Ovary (tissue), 9 donors: ENCODE measurements around the gene PKN1. TPM values are rescaled to one million over a fixed set of nuclear protein-coding genes. Genes with fewer than 3 reads are reported as not detected.

Experiments
- DNase-seq, 5 donors: peaks; one replicate each; pipeline ENCODE4 v3.0.0-alpha.2; 2019 to 2020
- H3K27ac ChIP-seq, 2 donors: fragments of 200-600 bp; one replicate each; pipeline versions ENCODE4 v1.5.1 to v1.8.0; 2019 to 2022
- H3K27me3 ChIP-seq: fragments of 200-600 bp; one replicate; pipeline ENCODE4 v1.8.0; 2022
- H3K36me3 ChIP-seq: fragments of 200-600 bp; sonication (generic); one replicate; pipeline ENCODE4 v1.5.1; 2019
- H3K4me1 ChIP-seq: one replicate; pipeline ENCODE4 v1.8.1; 2013; ENCODE audit warnings: mild to moderate bottlenecking, moderate library complexity; ENCODE audit not compliant: insufficient read depth
- H3K4me3 ChIP-seq: fragments of 200-600 bp; sonication (generic); one replicate; pipeline ENCODE4 v1.5.1; 2017
- H3K9me3 ChIP-seq, 2 donors: fragments of 200-600 bp in 1 of 2; sonication (generic) in 1 of 2; one replicate each; pipeline versions ENCODE4 v1.5.1 to v1.8.1; 2013 to 2019; ENCODE audit warnings: mild to moderate bottlenecking in 1 of 2, moderate library complexity in 1 of 2
- EP300 ChIP-seq: sonication (generic); formaldehyde crosslinking; IDR thresholded peaks from one replicate; pipeline ENCODE4 v1.6.1; 2017; ENCODE audit warnings: antibody characterized with exemption
- POLR2A ChIP-seq: fragments of 450-650 bp; IDR thresholded peaks from one replicate; pipeline ENCODE4 v1.6.1; 2017; ENCODE audit warnings: antibody characterized with exemption, mild to moderate bottlenecking, moderate library complexity
- WGBS, 3 donors: extraction: QIAGEN DNeasy Blood & Tissue Kit in 1 of 3; methylation state at CpG; one replicate each; pipeline versions ENCODE4 v1.1.5 to v1.1.7; 2013 to 2017; 5-methylcytosine and 5-hydroxymethylcytosine counted together
- intact Hi-C, 4 donors: fragments of 100-400 bp; cut with DNase I; formaldehyde crosslinking; loops; one replicate each; pipeline versions ENCODE4 v1.11.0 to v1.15.1; 2022 to 2023
- polyA plus RNA-seq, 2 donors: library from polyadenylated mRNA; stranded (reverse); fragments of 200-250 nt in 1 of 2; fragments of 350-450 nt in 1 of 2; fragmentation: Illumina TruSeq in 1 of 2; extraction: RNeasy Lipid Tissue Mini Kit (QIAGEN cat#74804) in 1 of 2; gene quantifications; one replicate each; pipeline ENCODE4 v1.2.3, GENCODE V29; 2013 to 2014
- total RNA-seq, 7 donors: library from RNA; depleted of rRNA in 2 of 7; stranded (reverse); fragments of >200 nt in 2 of 7; fragmentation: NEBNext Ultra II Directional in 3 of 7; extraction: Animal tissue kit (Norgen Biotek cat#: 25700) in 3 of 7; gene quantifications; one replicate each; pipeline versions ENCODE4 v1.1.0 to v1.2.4, GENCODE V29; 2016 to 2023
- TF ChIP-seq, protein P1 (sequence below), 3 donors: fragments of 450-650 bp in 2 of 3; fragments of 200-600 bp in 1 of 3; IDR thresholded peaks; one replicate each; pipeline versions ENCODE4 v1.5.1 to v1.8.0; 2016 to 2022; ENCODE audit warnings: antibody characterized with exemption in 3 of 3, mild to moderate bottlenecking in 1 of 3
- donor health status: DM: no; HTN: no; CAD: no; lungs with moderate emphysema.
- donor health status: DM: no; HTN: no; CAD: no.
- donor health status: Bipolar disorder and iron deficiency.
- donor health status: DM: yes; HTN: yes; CAD: no.
- donor health status: DM: no; HTN: no; CAD: no.
- donor health status: DM: yes; HTN: yes; CAD: no.

Gene PKN1
- total and polyA plus RNA-seq, 9 donors: 16.6 to 128 (median 68.6) TPM

GRCh38 chr19:14479309-14479974 lies 46.3 kb downstream of the PKN1 start:
- no peak overlapping the region for H3K27ac ChIP-seq
- WGBS, 3 donors: 82 to 89% (median 88%) methylated on average over 14 of the region's 14 CpGs
- TF ChIP-seq, protein P1, sequence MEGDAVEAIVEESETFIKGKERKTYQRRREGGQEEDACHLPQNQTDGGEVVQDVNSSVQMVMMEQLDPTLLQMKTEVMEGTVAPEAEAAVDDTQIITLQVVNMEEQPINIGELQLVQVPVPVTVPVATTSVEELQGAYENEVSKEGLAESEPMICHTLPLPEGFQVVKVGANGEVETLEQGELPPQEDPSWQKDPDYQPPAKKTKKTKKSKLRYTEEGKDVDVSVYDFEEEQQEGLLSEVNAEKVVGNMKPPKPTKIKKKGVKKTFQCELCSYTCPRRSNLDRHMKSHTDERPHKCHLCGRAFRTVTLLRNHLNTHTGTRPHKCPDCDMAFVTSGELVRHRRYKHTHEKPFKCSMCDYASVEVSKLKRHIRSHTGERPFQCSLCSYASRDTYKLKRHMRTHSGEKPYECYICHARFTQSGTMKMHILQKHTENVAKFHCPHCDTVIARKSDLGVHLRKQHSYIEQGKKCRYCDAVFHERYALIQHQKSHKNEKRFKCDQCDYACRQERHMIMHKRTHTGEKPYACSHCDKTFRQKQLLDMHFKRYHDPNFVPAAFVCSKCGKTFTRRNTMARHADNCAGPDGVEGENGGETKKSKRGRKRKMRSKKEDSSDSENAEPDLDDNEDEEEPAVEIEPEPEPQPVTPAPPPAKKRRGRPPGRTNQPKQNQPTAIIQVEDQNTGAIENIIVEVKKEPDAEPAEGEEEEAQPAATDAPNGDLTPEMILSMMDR (IDR thresholded peaks at IDR 0.05): no peak
- no peak for TF ChIP-seq POLR2A
- no peak for TF ChIP-seq EP300
- no peaks in the 10 kb centered on the region for H3K9me3 ChIP-seq
- H3K27me3 ChIP-seq: no peaks in the 10 kb centered on the region
- H3K4me3 ChIP-seq: no peak overlapping the region
- intact Hi-C loops: loop anchor here in 1 of 4 donors (10.0 kb wide), 1 partner anchor 335 kb away; no protein-coding TSS in a partner anchor
- H3K36me3 ChIP-seq: no peaks in the 10 kb centered on the region
- no peaks in the 10 kb centered on the region for H3K4me1 ChIP-seq
- no peak for DNase-seq

DNA sequence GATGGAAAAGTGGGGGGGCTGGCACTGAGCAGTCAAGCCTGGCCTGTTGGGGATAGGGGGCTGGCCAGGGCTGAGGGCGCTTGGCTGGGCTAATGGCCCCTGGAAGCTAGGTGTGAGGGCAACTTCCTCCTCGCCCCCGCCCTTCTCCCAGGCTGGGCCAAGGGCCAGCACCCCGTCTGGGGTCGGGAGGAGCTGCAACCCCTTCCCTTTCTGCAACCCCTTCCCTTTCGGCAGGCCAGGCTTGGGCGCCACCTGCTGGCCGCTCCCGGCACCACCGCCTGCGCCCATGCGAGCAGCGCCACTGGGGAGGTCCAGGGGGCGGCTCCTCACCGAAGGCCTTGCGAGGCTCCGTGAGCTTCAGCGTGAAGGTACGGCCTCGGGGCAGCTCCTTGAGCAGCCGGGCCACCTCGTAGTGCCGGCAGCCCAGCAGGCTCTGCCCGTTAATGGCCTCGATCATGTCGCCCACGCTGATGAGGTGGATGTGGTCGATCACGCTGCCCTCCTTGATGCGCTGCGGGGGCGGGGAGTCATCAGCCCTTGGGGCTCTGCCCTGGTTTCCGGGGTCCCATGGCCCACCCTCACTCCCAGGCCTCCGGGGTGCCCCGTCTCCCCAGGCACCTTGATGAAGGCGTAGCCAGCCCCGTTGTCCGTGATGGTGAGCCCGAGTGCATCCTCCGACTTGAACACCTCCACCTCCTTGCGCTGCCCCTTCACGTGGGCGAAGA lies 47.0 kb downstream of the PKN1 start:
- TF ChIP-seq EP300: no peak
- TF ChIP-seq POLR2A: no peak
- TF ChIP-seq, protein P1 (IDR thresholded peaks at IDR 0.05): peak in 2 of 3 donors; percentile 38
- intact Hi-C loops: loop anchor here in 2 of 4 donors (10.0 kb wide), 1 partner anchor 335 kb away; no protein-coding TSS in a partner anchor
- no peaks in the 10 kb centered on the region for H3K9me3 ChIP-seq

DNA sequence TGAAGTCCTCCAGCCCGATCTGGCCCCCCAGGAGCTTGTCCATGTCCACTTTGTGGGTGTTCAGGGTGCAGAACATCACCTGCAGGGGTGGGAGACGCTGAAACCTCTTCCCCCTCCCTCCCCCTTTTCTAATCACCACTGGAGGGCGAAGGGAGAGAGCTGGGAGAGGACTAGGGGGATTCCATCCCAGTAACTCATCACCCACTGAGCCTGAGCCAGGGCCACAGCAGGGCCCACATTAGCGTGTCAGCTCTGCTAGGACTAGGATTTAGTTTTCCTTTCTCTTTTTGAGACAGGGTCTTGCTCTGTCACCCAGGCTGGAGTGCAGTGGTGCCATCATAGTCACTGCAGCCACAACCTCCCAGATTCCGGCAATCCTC lies 47.6 kb downstream of the PKN1 start:
- Histone ChIP-seq H3K4me3 (no peak overlapping the region), H3K36me3 (no peaks in the 10 kb centered on the region), H3K9me3 (no peaks in the 10 kb centered on the region), H3K27me3 (no peaks in the 10 kb centered on the region), H3K4me1 (no peaks in the 10 kb centered on the region), H3K27ac (no peak overlapping the region)
- TF ChIP-seq EP300 (no peak), POLR2A (no peak)
- TF ChIP-seq, protein P1 (IDR thresholded peaks at IDR 0.05): no peak
- intact Hi-C loops: loop anchor here in 1 of 4 donors (10.0 kb wide), 1 partner anchor 336 kb away; no protein-coding TSS in a partner anchor
- WGBS, 3 donors: 77 to 91% (median 86%) methylated on average over 5 of the region's 5 CpGs
- DNase-seq: no peak

More for the DNA sequence above, 47.0 kb downstream of the PKN1 start:
- no peak for DNase-seq
- Histone ChIP-seq H3K36me3 (no peaks in the 10 kb centered on the region), H3K4me1 (no peaks in the 10 kb centered on the region), H3K4me3 (no peak overlapping the region), H3K27ac (no peak overlapping the region), H3K27me3 (no peaks in the 10 kb centered on the region)
- 64 to 75% (median 72%) methylated on average over 16 to 43 of the region's 43 CpGs for WGBS, 3 donors

DNA sequence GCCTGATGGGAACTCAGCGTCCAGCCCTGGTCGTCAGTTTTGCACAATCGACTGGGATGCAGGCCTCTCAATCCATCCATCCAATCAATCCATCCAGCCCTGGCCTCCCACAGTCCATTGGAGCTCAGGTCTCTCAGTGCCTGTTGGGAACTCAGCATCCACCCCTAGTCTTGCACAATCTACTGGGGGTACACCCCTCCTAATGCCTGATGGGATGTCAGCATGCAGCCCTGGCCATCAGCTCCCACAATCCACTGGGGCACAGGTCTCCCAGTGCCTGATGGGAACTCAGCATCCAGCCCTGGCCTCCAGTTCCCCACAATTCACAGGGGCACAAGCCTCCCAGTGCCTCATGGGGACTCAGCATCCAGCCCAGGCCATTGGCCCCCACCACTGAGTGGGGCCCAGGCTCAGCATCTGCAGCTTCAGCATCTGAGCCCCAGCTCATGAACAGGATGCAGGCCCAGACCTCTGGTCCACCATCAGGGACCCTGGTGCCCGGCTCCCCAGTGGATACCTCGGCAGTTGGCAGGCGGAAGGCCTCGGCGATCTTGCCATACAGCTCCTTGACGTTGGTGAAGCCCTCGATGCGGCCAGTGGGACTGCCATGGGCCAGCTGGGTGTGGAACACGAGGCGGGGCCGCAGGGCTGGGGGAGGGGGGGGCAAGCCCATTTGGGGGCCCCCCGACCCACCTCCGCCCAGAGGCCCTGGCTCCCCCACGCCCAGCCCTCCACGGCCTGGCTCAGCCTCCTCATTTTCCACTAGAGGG lies 49.3 kb downstream of the PKN1 start:
- no peaks in the 10 kb centered on the region for H3K27me3 ChIP-seq
- no peaks in the 10 kb centered on the region for H3K9me3 ChIP-seq
- no peak for DNase-seq
- WGBS, 3 donors: 89 to 92% (median 90%) methylated on average over 8 to 18 of the region's 18 CpGs
- TF ChIP-seq POLR2A: no peak
- TF ChIP-seq, protein P1 (IDR thresholded peaks at IDR 0.05): no peak
- TF ChIP-seq EP300: no peak
- no peak overlapping the region for H3K4me3 ChIP-seq
- no peaks in the 10 kb centered on the region for H3K36me3 ChIP-seq
- no peaks in the 10 kb centered on the region for H3K4me1 ChIP-seq
- intact Hi-C loops: loop anchor here in 1 of 4 donors (10.0 kb wide), 1 partner anchor 338 kb away; no protein-coding TSS in a partner anchor
- H3K27ac ChIP-seq: no peak overlapping the region
